GM18907 (cell line): ENCODE data around the gene SOCS1.

Source experiments
- ATAC-seq: cut with Tn5 transposase; IDR thresholded peaks from one replicate; pipeline ENCODE4 v1.9.1; 2021; ENCODE audit warnings: mild to moderate bottlenecking, moderate library complexity; ENCODE audit not compliant: unreplicated experiment

SOCS1 gene

GRCh38 chr16:11289202-11289601 is 33.2 kb upstream of the SOCS1 start:
- ATAC-seq: no peak

- ATAC-seq: no peak
Measured at GRCh38 chr16:11285842-11286241, 29.8 kb upstream of the SOCS1 start.

GRCh38 chr16:11283820-11284248 is 27.8 kb upstream of the SOCS1 start:
- no peak for ATAC-seq

- ATAC-seq: no peak
Measured at GRCh38 chr16:11280616-11281522, 24.9 kb upstream of the SOCS1 start, which contains the start of gene PRM1. Gene PRM1, minus strand, starts transcription at chr16:11281330. Its CDS starts 92 bp downstream, at chr16:11281238.

DNA sequence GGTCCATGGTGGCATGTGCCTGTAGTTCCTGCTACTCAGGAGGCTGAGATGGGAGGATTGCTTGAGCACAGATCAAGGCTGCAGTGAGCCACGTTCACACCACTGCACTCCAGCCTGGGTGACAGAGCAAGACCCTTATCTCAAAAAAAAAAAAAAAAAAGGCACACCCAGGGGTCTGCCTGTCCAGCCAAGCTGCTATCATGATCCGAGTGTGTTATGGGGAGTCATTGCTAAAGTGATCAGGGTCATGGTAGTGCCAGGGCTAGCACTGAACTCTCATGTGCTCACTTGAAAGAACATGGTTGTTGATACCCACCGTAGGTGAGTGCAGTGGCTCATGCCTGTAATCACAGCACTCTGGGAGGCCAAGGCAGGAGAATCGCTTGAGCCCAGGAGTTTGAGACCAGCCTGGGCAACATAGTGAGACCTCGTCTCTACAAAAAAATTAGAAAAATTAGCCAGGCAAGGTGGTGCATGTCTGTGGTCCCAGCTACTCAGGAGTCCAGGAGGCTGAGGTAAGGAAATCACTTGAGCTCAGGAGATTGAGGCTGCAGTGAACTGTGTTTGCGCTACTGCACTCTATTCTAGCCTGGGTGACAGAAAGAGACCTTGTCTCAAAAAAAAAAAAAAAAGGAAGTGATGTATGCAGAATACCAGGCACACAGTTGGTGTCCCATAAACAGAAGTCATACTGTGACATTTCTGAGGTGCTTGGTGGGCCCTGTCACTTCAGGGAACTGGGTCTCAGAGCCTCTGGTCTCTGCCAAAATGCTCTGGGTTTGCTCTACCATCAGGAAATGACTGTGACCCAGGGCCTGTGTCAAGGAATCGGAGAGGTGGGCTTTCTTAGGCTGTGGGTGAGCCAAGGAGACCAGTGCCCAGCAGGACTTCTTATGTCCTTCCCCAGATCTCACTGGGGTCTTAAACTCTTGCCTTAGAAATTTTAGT is 23.0 kb upstream of the SOCS1 start:
- ATAC-seq: no peak

GRCh38 chr16:11277607-11278337 is 21.8 kb upstream of the SOCS1 start:
- no peak for ATAC-seq

GRCh38 chr16:11276896-11277593 is 21.0 kb upstream of the SOCS1 start:
- ATAC-seq: no peak

DNA sequence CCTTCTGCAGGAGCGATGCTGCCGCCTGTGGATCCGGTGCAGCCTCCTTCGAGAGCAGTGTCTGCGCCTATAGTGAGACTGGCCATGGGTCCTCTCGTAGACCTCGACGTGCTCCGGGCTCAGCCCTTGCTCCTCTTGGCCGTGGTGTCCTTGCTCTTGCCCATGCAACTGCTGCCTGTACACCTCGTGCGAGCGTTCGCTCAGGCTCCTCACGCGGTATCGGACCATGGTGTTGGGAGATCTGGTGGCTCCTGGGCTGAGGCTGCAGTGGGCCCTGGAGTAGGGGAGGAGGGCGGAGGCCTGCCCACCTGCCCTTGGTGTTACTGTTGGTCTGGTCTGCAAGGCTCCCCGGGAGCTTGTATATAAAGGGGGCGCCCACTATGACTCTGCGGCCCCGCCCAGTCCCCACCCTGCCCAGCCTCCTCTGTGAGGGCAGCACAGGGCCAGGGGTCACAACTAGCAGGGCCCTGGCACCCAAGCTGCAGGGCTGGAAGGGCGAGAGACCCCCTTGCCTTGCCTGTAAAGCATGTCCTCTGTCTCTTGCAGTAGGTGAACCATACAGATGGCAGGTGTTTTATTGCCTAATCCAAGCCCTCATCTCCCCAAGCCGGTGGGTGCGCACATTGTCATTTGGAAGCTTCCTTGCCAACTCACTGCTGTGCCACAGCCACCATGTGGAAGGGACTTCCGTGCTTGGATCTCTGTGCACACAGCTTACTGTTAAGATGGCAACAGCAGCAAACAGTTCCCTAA is 20.3 kb upstream of the SOCS1 start, which contains the start of gene PRM2:
PRM2 (minus strand) TSS at position 338 of the 753 bp plus-strand sequence; CDS start at position 228, 110 bp downstream.
- ATAC-seq: no peak

GRCh38 chr16:11274964-11275363 is 19.0 kb upstream of the SOCS1 start:
- no peak for ATAC-seq

- ATAC-seq: no peak
Measured at GRCh38 chr16:11273721-11274324, 17.8 kb upstream of the SOCS1 start.

DNA sequence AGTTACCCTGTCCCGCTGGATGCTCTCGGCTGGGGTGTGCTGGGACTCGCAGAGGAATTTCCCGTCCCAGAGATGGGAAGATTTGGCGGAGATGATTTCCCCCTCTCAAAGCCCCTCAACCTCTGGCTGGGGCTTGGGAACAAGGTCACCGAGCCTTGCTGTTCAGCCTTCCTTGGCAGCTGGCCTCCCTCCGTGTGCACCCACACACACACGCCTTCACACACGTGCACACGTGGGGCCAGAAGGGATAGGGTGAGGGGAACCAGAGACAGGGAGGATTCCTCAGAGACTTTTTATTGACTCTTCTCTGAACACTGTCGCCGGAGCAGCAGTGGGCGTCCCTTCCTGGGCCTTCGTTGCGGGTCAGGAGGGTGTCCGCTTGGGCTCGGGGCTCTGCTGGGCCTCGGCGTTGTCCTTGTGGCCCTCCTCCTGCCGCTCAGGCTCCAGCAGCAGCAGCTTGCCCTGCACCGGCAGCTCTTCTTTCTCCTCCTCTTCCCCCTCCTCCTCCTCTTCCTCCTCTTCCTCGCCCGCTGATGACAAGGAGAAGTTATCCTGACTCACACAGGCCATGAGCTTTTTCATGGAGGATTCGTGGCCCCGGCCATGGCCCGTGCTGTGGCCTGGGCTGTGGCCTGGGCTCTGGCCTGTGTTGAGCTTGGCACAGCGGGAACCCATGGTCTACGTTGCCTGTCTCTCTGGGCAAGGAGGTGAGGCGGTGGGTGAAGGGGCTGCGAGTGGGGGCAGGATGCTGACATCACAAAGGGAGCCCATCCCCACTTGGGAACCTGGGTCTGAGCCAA is 17.1 kb upstream of the SOCS1 start, which contains the start of gene PRM3:
PRM3 (minus strand) TSS at position 709 of the 800 bp plus-strand sequence; CDS start at position 675, 34 bp downstream.
- ATAC-seq: no peak

DNA sequence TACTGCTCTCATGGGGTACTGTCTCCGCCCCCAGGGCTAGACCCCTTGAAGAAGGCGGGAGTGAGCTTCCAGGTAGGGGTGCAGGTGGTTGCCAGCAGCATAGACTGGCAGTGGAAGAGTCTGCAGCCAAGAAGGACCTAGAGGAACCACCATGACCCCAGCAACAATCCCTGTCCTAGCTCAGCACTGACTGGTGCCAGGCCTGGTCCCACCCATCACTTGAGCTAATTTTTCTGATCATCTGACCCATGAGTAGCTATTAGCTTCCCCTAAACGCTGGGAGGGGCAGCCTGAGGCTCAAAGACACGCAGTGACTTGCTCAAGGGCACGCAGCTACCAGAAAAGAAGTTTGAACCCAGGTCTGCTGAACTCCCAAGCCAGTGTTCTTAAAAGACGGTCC is 16.5 kb upstream of the SOCS1 start:
- no peak for ATAC-seq

DNA sequence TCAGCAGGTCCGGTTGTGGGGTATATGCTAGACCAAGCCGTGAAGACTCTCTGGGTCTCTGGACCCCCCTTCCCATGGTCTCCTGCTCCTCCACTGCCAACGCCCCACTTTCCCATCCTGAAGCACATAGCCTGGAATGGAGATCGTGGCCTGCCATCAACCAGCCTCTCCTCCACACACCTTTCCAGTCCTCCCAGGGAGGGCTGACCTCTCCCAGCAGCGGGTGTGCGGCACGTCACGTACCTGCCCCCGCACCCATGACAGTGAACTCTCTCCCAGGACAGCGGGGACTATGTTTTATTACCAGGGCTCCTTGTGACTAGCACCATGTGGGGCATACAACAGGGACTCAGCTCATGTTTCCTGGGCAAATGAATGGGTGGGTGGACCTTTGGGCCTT is 15.6 kb upstream of the SOCS1 start:
- ATAC-seq: no peak

GRCh38 chr16:11270602-11271162 is 14.7 kb upstream of the SOCS1 start:
- ATAC-seq: no peak

GRCh38 chr16:11268921-11269375 is 12.9 kb upstream of the SOCS1 start, which contains the start of gene TNP2:
Gene TNP2, minus strand, starts transcription at chr16:11269325. Its CDS starts 63 bp downstream, at chr16:11269262.
- no peak for ATAC-seq

DNA sequence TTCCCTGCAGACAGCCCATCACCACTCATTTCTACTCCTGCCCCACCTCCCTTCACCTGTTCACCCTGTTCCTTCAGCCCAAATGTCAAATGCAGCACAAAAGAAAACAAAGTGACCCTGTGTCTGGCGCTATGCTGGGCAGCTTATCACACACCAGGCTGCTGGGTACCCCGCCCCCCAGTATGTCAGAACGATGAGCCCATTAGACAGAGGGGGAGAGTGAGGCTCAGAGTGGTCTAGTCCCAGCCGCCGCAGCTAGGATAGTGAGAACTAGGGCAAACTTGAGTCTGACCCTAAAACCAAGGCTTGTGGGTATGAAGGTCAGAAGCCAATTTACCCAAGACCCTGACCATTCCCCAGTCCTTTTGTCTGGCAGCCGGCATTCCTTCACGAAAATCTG is 9.1 kb upstream of the SOCS1 start:
- no peak for ATAC-seq

GRCh38 chr16:11264155-11264832 is 8.3 kb upstream of the SOCS1 start:
- no peak for ATAC-seq
